ENCODE data around the gene TNRC18.

DNA sequence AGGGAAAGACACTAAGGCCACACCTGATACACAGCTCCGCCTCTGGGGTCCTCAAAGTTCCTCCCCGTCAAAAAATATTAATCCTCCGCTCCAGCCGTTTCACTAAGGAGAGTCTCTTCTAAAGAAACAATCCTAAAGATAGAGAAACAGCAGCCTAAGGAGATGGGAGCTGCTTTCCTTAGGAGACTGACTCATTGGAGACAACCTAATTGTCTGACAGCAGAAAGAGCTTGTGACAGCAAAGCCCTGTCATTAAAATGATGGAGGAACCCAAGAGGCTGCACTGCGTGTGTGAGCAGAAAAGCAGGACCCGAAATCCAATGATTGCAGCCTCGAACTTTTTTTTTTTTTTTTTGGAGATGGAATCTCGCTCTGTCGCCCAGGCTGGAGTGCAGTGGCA, 44.0 kb upstream of the TNRC18 start:
- TF ChIP-seq POLR2AphosphoS5 (IDR thresholded peaks at IDR 0.05; ENCODE audit: borderline replicate concordance, low read depth, low read length) (no peak), EZH2 (IDR thresholded peaks at IDR 0.05) (no peak), FOXP2 (optimal IDR thresholded peaks at IDR 0.05; ENCODE audit: control extremely low read depth, extremely low read length, insufficient read depth) (no peak)

Measured in SK-N-MC (cell line).